ENCODE measurements around the gene CDK5RAP3.

DNA sequence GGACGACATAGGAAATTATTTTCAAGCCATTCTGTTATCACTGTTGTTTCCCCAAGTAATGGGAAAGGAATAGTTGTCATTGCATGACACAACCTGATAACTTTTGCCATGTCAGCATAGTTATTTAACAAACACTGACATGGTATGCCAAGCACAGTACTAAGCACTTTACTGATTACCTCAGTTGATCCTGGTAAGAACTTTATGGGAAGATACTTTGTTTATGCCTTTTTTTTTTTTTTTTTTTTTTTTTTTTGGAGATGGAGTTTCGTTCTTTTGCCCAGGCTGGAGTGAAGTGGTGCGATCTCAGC lies 45.3 kb upstream of the CDK5RAP3 start:
- TF ChIP-seq, protein P1, sequence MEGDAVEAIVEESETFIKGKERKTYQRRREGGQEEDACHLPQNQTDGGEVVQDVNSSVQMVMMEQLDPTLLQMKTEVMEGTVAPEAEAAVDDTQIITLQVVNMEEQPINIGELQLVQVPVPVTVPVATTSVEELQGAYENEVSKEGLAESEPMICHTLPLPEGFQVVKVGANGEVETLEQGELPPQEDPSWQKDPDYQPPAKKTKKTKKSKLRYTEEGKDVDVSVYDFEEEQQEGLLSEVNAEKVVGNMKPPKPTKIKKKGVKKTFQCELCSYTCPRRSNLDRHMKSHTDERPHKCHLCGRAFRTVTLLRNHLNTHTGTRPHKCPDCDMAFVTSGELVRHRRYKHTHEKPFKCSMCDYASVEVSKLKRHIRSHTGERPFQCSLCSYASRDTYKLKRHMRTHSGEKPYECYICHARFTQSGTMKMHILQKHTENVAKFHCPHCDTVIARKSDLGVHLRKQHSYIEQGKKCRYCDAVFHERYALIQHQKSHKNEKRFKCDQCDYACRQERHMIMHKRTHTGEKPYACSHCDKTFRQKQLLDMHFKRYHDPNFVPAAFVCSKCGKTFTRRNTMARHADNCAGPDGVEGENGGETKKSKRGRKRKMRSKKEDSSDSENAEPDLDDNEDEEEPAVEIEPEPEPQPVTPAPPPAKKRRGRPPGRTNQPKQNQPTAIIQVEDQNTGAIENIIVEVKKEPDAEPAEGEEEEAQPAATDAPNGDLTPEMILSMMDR (IDR thresholded peaks at IDR 0.05), result no peak
- no peak for TF ChIP-seq POLR2AphosphoS5 (IDR thresholded peaks at IDR 0.05)
- no peak for TF ChIP-seq POLR2A (IDR thresholded peaks at IDR 0.05)
- TF ChIP-seq EP300 (IDR thresholded peaks at IDR 0.05), result no peak

Measured in upper lobe of left lung (tissue), 4 donors.